Nephron (organoid): ENCODE measurements around the gene LAP3.

ENCODE experiments used
- H3K27ac Mint-ChIP-seq, 3 experiments: 2 replicates each; pipeline ENCODE4 v1.8.0; 2020; ENCODE audit warnings: mixed read lengths in 3 of 3, mild to moderate bottlenecking in 2 of 3, moderate library complexity in 1 of 3
- H3K27me3 Mint-ChIP-seq: 2 replicates; pipeline ENCODE4 v1.8.0; 2021; ENCODE audit warnings: low read depth, mild to moderate bottlenecking, moderate library complexity, mixed read lengths
- H3K36me3 Mint-ChIP-seq: 2 replicates; pipeline ENCODE4 v1.8.0; 2020; ENCODE audit warnings: low read depth, mixed read lengths
- H3K4me1 Mint-ChIP-seq: 2 replicates; pipeline ENCODE4 v1.8.0; 2020; ENCODE audit warnings: mixed read lengths
- H3K4me3 Mint-ChIP-seq, 3 experiments: 2 replicates each; pipeline ENCODE4 v1.8.0; 2020; ENCODE audit warnings: mild to moderate bottlenecking in 3 of 3, mixed read lengths in 3 of 3, moderate library complexity in 2 of 3
- H3K9me3 Mint-ChIP-seq: 2 replicates; pipeline ENCODE4 v1.8.0; 2020; ENCODE audit warnings: mixed read lengths
- TF ChIP-seq, protein P1 (sequence below), 3 experiments: fragments of 200-600 bp; sonication (generic); IDR thresholded peaks; one replicate each; pipeline ENCODE4 v1.5.0; 2021; ENCODE audit warnings: antibody characterized with exemption in 3 of 3; ENCODE audit not compliant: unreplicated experiment in 3 of 3

Gene LAP3

DNA sequence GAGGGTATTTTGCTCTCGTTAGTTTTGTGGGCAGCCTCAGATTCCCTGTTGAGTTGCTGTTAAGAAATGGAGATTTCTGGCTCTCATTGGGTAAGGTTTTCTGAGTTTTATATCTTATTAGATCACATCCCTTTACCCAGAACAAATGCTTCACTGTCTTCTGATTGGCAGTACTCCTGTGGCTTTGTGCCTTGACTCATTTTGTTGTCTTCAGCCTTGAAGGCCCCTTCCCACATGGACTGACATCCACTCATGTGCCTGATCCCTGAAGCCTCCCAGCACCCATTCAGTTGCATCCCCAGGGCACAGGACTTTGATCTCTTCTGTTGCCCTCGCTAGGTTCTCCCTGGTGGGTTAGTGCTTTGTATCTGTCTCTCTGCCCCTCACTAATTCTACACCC is 47.8 kb downstream of the LAP3 start:
- H3K4me3 Mint-ChIP-seq, result no peak overlapping the region
- no peaks in the 10 kb centered on the region for H3K4me1 Mint-ChIP-seq
- TF ChIP-seq, protein P1, sequence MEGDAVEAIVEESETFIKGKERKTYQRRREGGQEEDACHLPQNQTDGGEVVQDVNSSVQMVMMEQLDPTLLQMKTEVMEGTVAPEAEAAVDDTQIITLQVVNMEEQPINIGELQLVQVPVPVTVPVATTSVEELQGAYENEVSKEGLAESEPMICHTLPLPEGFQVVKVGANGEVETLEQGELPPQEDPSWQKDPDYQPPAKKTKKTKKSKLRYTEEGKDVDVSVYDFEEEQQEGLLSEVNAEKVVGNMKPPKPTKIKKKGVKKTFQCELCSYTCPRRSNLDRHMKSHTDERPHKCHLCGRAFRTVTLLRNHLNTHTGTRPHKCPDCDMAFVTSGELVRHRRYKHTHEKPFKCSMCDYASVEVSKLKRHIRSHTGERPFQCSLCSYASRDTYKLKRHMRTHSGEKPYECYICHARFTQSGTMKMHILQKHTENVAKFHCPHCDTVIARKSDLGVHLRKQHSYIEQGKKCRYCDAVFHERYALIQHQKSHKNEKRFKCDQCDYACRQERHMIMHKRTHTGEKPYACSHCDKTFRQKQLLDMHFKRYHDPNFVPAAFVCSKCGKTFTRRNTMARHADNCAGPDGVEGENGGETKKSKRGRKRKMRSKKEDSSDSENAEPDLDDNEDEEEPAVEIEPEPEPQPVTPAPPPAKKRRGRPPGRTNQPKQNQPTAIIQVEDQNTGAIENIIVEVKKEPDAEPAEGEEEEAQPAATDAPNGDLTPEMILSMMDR (IDR thresholded peaks at IDR 0.05; ENCODE audit: unreplicated experiment in 3 of 3), result no peak
- no peaks in the 10 kb centered on the region for H3K9me3 Mint-ChIP-seq
- H3K36me3 Mint-ChIP-seq, result peaks cover 85% of the 10 kb centered on the region
- no peaks in the 10 kb centered on the region for H3K27me3 Mint-ChIP-seq
- H3K27ac Mint-ChIP-seq, result no peak overlapping the region

DNA sequence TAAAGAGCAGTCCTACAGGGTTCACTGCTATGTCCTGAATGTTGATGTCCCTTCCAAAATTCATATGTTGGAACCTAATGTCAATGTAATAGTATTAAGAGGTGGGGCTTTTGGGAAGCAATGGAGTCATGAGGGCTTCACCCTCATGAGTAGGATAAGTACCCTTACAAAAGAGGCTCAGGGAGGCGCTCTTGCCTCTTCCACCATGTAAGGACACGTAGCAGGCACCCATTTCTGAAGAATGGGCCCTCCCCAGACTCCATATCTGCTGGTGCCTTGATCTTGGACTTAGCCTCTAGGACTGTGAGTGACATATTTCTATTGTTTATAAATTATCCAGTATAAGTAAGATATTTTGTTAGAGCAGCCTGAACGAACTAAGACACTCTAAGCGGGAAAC is 53.2 kb downstream of the LAP3 start:
- TF ChIP-seq, protein P1 (IDR thresholded peaks at IDR 0.05; ENCODE audit: unreplicated experiment in 3 of 3), result no peak
- Mint-ChIP-seq H3K27me3 (no peaks in the 10 kb centered on the region), H3K27ac (no peak overlapping the region), H3K36me3 (peaks cover 84% of the 10 kb centered on the region), H3K4me1 (no peaks in the 10 kb centered on the region), H3K4me3 (no peak overlapping the region), H3K9me3 (no peaks in the 10 kb centered on the region)

DNA sequence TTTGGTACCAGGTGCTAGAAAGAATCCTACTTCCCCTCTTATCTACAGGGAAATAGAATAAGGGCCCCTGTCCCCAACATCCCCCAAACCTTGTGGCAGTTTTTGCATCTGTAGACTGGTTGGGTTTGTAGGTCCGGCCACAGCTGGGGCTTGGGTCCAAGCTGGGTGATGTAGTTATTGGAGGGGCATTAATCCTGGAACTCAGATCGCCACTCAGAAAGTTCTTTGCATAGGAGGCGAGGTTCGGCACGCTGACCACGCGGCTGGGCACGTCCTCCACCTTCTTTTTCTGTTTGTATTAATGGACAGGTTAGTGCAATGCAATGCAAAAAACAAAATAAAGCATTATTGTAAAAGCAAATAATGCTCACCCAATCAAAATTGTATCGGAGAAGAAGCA is 56.6 kb downstream of the LAP3 start:
- no peak overlapping the region for H3K27ac Mint-ChIP-seq
- H3K27me3 Mint-ChIP-seq, result no peaks in the 10 kb centered on the region
- no peaks in the 10 kb centered on the region for H3K9me3 Mint-ChIP-seq
- no peak overlapping the region for H3K4me3 Mint-ChIP-seq
- peaks cover 55% of the 10 kb centered on the region for H3K36me3 Mint-ChIP-seq
- no peaks in the 10 kb centered on the region for H3K4me1 Mint-ChIP-seq
- TF ChIP-seq, protein P1 (IDR thresholded peaks at IDR 0.05; ENCODE audit: unreplicated experiment in 3 of 3), result no peak

DNA sequence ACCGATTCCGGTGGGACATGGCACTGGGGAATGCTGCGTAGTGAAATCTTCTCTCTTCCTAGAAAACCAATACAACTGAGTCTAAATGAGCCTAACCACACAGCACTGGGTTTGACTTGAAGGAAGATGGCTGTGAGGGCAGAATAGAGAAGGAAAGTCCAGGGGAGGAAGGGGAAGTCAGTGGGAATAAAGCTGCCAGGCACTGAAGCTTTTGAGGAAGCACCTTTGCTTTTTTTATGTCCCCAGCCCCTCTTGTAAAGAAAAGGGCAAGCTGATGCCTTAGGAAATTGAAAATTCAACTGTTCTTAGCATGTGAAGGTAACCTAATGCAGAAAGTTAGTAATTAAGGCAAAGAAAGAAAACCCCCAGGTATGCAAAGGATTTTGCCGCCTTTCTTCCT is 58.1 kb downstream of the LAP3 start:
- no peaks in the 10 kb centered on the region for H3K27me3 Mint-ChIP-seq
- no peaks in the 10 kb centered on the region for H3K9me3 Mint-ChIP-seq
- TF ChIP-seq, protein P1 (IDR thresholded peaks at IDR 0.05; ENCODE audit: unreplicated experiment in 3 of 3), result no peak
- H3K27ac Mint-ChIP-seq, result no peak overlapping the region
- no peak overlapping the region for H3K4me3 Mint-ChIP-seq
- no peaks in the 10 kb centered on the region for H3K4me1 Mint-ChIP-seq
- H3K36me3 Mint-ChIP-seq, result peaks cover 44% of the 10 kb centered on the region

DNA sequence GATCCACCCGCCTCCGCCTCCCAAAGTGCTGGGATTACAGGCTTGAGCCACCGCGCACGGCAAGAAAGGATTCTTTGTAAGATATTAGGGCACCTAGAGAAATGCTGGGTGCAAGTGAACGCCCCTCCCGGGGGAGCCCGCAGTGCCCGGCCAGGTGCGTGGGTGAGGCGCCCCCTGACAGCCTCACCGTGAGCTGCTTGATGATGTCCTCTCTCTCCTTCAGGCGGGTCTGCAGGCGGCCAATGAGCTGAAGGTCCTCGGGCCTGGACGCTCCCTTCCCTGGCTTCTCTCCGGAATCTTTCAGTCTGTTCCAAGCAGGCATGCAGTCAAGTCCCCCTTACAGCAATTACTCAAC is 59.3 kb downstream of the LAP3 start:
- H3K27ac Mint-ChIP-seq, result no peak overlapping the region
- no peaks in the 10 kb centered on the region for H3K9me3 Mint-ChIP-seq
- H3K4me3 Mint-ChIP-seq, result no peak overlapping the region

More for the DNA sequence above, 59.3 kb downstream of the LAP3 start:
- no peaks in the 10 kb centered on the region for H3K4me1 Mint-ChIP-seq
- TF ChIP-seq, protein P1 (IDR thresholded peaks at IDR 0.05; ENCODE audit: unreplicated experiment in 3 of 3), result no peak
- no peaks in the 10 kb centered on the region for H3K27me3 Mint-ChIP-seq
- peaks cover 41% of the 10 kb centered on the region for H3K36me3 Mint-ChIP-seq
